ENCODE results near the gene FGF14. TPM values are rescaled to one million over a fixed set of nuclear protein-coding genes. Genes with fewer than 3 reads are reported as not detected.

The FGF14 gene
- polyA plus RNA-seq, 1 of the 3 experiments (the other 2 are of a cell fraction): 0.20 TPM

- H3K4me2 ChIP-seq: no peak overlapping the region
- peaks cover 33% of the 10 kb centered on the region for H3K27me3 ChIP-seq (ENCODE audit: insufficient read depth)
- H3K79me2 ChIP-seq (ENCODE audit: insufficient read depth): no peaks in the 10 kb centered on the region
- no peak overlapping the region for H3K4me3 ChIP-seq (ENCODE audit: low read depth in 2 of 2, low read length in 1 of 2)
- CTCF ChIA-PET: interaction anchor here (0.7 to 4.1 kb wide), 9 partner anchors 16 to 775 kb away, joined by 3 to 18 read pairs (median 4); no protein-coding TSS in a partner anchor
- 79% methylated on average over 23 of the region's 24 CpGs for WGBS (ENCODE audit: low lambda C conversion rate)
- H3K36me3 ChIP-seq (replicated peaks in 1 of 2; ENCODE audit: control insufficient read depth in 1 of 2, insufficient read depth in 2 of 2, low read length in 1 of 2): no peaks in the 10 kb centered on the region
- POLR2A ChIA-PET: no interaction called here
- H3K4me1 ChIP-seq (ENCODE audit: control insufficient read depth in 1 of 2, insufficient read depth in 2 of 2, low read depth in 1 of 2, low read length in 1 of 2): peaks cover 8 to 23% of the 10 kb centered on the region in 2 experiments; a peak in 3 of 4 replicates
- no peak overlapping the region for H2AFZ ChIP-seq (ENCODE audit: low read depth)
- TF ChIP-seq REST (IDR thresholded peaks at IDR 0.05; ENCODE audit: low read depth, low read length) (peak; percentile 95), RAD21 (IDR thresholded peaks at IDR 0.05; ENCODE audit: low read length) (peak; percentile 48), TEAD4 (IDR thresholded peaks at IDR 0.05; ENCODE audit: borderline replicate concordance, insufficient read depth) (no peak)
- peaks cover 3% of the 10 kb centered on the region for H3F3A ChIP-seq (replicated peaks; ENCODE audit: insufficient read depth)
- peak; percentile 6 for DNase-seq
- no peaks in the 10 kb centered on the region for H4K20me1 ChIP-seq (ENCODE audit: insufficient read depth)
- no peaks in the 10 kb centered on the region for H3K9me2 ChIP-seq
- H3K9me3 ChIP-seq: no peaks in the 10 kb centered on the region
- H3K9ac ChIP-seq: no peak overlapping the region
- H3K27ac ChIP-seq (ENCODE audit: low read depth in 2 of 2, low read length in 1 of 2): no peak overlapping the region; a peak in 1 of 4 replicates
Measured at GRCh38 chr13:101919541-101920181, 482.2 kb downstream of the FGF14 start.

GRCh38 chr13:101917833-101918661 is 483.8 kb downstream of the FGF14 start:
- Histone ChIP-seq H3K9ac (no peak overlapping the region), H2AFZ (ENCODE audit: low read depth) (peak overlapping the region; percentile 59; the same call in 1 of the 2 replicates), H3K9me2 (no peaks in the 10 kb centered on the region), H3K4me3 (ENCODE audit: low read depth in 2 of 2, low read length in 1 of 2) (peak overlapping the region; percentile 57 to 59), H4K20me1 (ENCODE audit: insufficient read depth) (no peaks in the 10 kb centered on the region), H3K4me2 (peak overlapping the region; percentile 83), H3K27ac (ENCODE audit: low read depth in 2 of 2, low read length in 1 of 2) (peak overlapping the region in 1 of 2 experiments; percentile 80; a peak in 2 of 4 replicates), H3F3A (replicated peaks; ENCODE audit: insufficient read depth) (peaks cover 3% of the 10 kb centered on the region), H3K27me3 (ENCODE audit: insufficient read depth) (peaks cover 33% of the 10 kb centered on the region), H3K36me3 (replicated peaks in 1 of 2; ENCODE audit: control insufficient read depth in 1 of 2, insufficient read depth in 2 of 2, low read length in 1 of 2) (no peaks in the 10 kb centered on the region), H3K9me3 (no peaks in the 10 kb centered on the region), H3K79me2 (ENCODE audit: insufficient read depth) (no peaks in the 10 kb centered on the region), H3K4me1 (ENCODE audit: control insufficient read depth in 1 of 2, insufficient read depth in 2 of 2, low read depth in 1 of 2, low read length in 1 of 2) (peaks cover 8 to 23% of the 10 kb centered on the region in 2 experiments; a peak in 3 of 4 replicates)
- POLR2A ChIA-PET: interaction anchor here (1.5 kb wide), 1 partner anchor 227 kb away, joined by 3 read pairs; no protein-coding TSS in a partner anchor
- CTCF ChIA-PET: interaction anchor here (0.6 to 4.1 kb wide), 15 partner anchors 15 to 773 kb away, joined by 3 to 18 read pairs (median 3); no protein-coding TSS in a partner anchor
- DNase-seq: peak; percentile 73
- TF ChIP-seq SMC3 (IDR thresholded peaks at IDR 0.05; ENCODE audit: low read depth, low read length): no peak
- peak; percentile 36 for TF ChIP-seq CHD2 (IDR thresholded peaks at IDR 0.05; ENCODE audit: low read length, partially characterized antibody)
- TF ChIP-seq MXI1 (IDR thresholded peaks at IDR 0.05; ENCODE audit: low read depth, low read length): peak; percentile 17; the same call in 1 of the 2 replicates
- WGBS (ENCODE audit: low lambda C conversion rate): 6% methylated on average over 14 of the region's 14 CpGs

Measured in SK-N-SH (cell line).